Heart left ventricle (tissue), 13 donors: ENCODE data around the gene SLC25A2.

Experiments
- POLR2A ChIP-seq, 2 donors: fragments of 450-650 bp; IDR thresholded peaks; one replicate each; pipeline ENCODE4 v1.6.1; 2017; ENCODE audit warnings: antibody characterized with exemption in 2 of 2, mild to moderate bottlenecking in 2 of 2, moderate library complexity in 2 of 2
- TF ChIP-seq, protein P1 (sequence below), 12 donors: fragments of 200-600 bp; sonication (generic) in 4 of 12; IDR thresholded peaks; one replicate each; pipeline versions ENCODE4 v1.5.0 to v1.8.0; 2018 to 2022; ENCODE audit warnings: antibody characterized with exemption in 12 of 12, mild to moderate bottlenecking in 5 of 12
- donor health status: ischemic (EF 13 %, LVEDD 7.1; RV severe dilation, severe dysfunction).
- donor health status: DM: no; HTN: yes; CAD: no.
- donor health status: DM: no; HTN: no; CAD: no.
- donor health status: ischemic (EF 25% LVEDD 6.9; RV normal size, moderate dysfunction).
- donor health status: ischemic (EF 25% LVEDD 5.7; RV mildly dilated, moderate dysfunction).
- donor health status: ischemic (EF 35%, LVEDD 5.7; RV mildly dilated, moderate dysfunction).
- donor health status: nonischemic (EF 11% LVEDD 7.7; RV severe dilation, severe dysfunction).
- donor health status: DM: yes; HTN: yes; CAD: no.
- donor health status: PGD.
- donor health status: ischemic (EF 29% LVEDD 5.4; RV normal size, mild dysfunction).
- donor health status: nonischemic (EF 23%, LVEDD 6.1; RV moderate dilation, normal function).

DNA sequence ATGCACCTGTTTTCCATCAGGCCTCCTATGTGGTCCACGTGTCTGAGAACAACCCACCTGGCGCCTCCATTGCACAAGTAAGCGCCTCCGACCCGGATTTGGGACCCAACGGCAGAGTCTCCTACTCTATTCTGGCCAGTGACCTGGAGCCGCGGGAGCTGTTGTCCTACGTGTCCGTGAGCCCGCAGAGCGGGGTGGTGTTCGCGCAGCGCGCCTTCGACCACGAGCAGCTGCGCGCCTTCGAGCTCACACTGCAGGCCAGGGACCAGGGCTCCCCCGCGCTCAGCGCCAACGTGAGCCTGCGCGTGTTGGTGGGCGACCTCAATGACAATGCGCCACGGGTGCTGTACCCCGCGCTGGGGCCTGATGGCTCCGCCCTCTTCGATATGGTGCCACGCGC is 47.7 kb upstream of the SLC25A2 start:
- TF ChIP-seq, protein P1, sequence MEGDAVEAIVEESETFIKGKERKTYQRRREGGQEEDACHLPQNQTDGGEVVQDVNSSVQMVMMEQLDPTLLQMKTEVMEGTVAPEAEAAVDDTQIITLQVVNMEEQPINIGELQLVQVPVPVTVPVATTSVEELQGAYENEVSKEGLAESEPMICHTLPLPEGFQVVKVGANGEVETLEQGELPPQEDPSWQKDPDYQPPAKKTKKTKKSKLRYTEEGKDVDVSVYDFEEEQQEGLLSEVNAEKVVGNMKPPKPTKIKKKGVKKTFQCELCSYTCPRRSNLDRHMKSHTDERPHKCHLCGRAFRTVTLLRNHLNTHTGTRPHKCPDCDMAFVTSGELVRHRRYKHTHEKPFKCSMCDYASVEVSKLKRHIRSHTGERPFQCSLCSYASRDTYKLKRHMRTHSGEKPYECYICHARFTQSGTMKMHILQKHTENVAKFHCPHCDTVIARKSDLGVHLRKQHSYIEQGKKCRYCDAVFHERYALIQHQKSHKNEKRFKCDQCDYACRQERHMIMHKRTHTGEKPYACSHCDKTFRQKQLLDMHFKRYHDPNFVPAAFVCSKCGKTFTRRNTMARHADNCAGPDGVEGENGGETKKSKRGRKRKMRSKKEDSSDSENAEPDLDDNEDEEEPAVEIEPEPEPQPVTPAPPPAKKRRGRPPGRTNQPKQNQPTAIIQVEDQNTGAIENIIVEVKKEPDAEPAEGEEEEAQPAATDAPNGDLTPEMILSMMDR (IDR thresholded peaks at IDR 0.05): no peak
- TF ChIP-seq POLR2A (IDR thresholded peaks at IDR 0.05): no peak
